CD4-positive, alpha-beta T cell treated with Interleukin-12 subunit alpha and Interleukin-12 subunit beta, for 1 hour (primary cell): ENCODE results near the gene RGS16.

ENCODE experiments used
- DNase-seq: peaks from one replicate; pipeline ENCODE4 v3.0.0-alpha.2; 2020

Gene RGS16

GRCh38 chr1:182607566-182607965 lies 3.4 kb upstream of the RGS16 start:
- no peak for DNase-seq

GRCh38 chr1:182603646-182604174 lies 479 bp downstream of the RGS16 start:
- no peak for DNase-seq

GRCh38 chr1:182602935-182603645 lies 1.1 kb downstream of the RGS16 start:
- peak; percentile 49 for DNase-seq

GRCh38 chr1:182601913-182602312 lies 2.3 kb downstream of the RGS16 start:
- no peak for DNase-seq

GRCh38 chr1:182601416-182601786 lies 2.8 kb downstream of the RGS16 start:
- peak; percentile 80 for DNase-seq

- no peak for DNase-seq
Observed at GRCh38 chr1:182600745-182601415, 3.3 kb downstream of the RGS16 start.

- DNase-seq = no peak
Observed at GRCh38 chr1:182600036-182600713, 4.0 kb downstream of the RGS16 start.

GRCh38 chr1:182599339-182599738 lies 4.8 kb downstream of the RGS16 start:
- no peak for DNase-seq

- no peak for DNase-seq
Observed at GRCh38 chr1:182598296-182598695, 5.9 kb downstream of the RGS16 start.

- DNase-seq = no peak
Observed at GRCh38 chr1:182596934-182597333, 7.3 kb downstream of the RGS16 start.

- peak; percentile 66 for DNase-seq
Observed at GRCh38 chr1:182595641-182596240, 8.4 kb downstream of the RGS16 start.

GRCh38 chr1:182589931-182590330 lies 14.3 kb downstream of the RGS16 start:
- no peak for DNase-seq

GRCh38 chr1:182589520-182589919 lies 14.7 kb downstream of the RGS16 start:
- no peak for DNase-seq

GRCh38 chr1:182588500-182589396 lies 15.4 kb downstream of the RGS16 start, which contains the start of gene RNASEL:
Gene RNASEL, minus strand, starts transcription at chr1:182589256. Its CDS starts 2,450 bp downstream, at chr1:182586806.
- peak; percentile 69 for DNase-seq

- DNase-seq = no peak
Observed at GRCh38 chr1:182587666-182588499, 16.3 kb downstream of the RGS16 start.

- DNase-seq = no peak
Observed at GRCh38 chr1:182587093-182587492, 17.1 kb downstream of the RGS16 start.

GRCh38 chr1:182586380-182586779 lies 17.8 kb downstream of the RGS16 start:
- no peak for DNase-seq

GRCh38 chr1:182584746-182585145 lies 19.4 kb downstream of the RGS16 start:
- no peak for DNase-seq

- DNase-seq = no peak
Observed at GRCh38 chr1:182580736-182581135, 23.5 kb downstream of the RGS16 start.

GRCh38 chr1:182575540-182576149 lies 28.5 kb downstream of the RGS16 start:
- DNase-seq = no peak

GRCh38 chr1:182574156-182574555 lies 30.0 kb downstream of the RGS16 start:
- no peak for DNase-seq
